NCI-H345 (cell line): ENCODE measurements around the gene UNC13A.
"Not testable (repeated sequence)": the region's sequence is repeated elsewhere in the genome, so short reads cannot be mapped to it uniquely, and the experiment has no call there.

Experiments used
- DNase-seq: peaks from one replicate; lab custom pipeline; 2025; lab: John Stamatoyannopoulos, UW

Gene UNC13A

GRCh38 chr19:17604372-17605025 lies 83.7 kb downstream of the UNC13A start:
- DNase-seq = no peak

GRCh38 chr19:17602872-17603510 lies 85.2 kb downstream of the UNC13A start:
- DNase-seq = no peak

GRCh38 chr19:17602217-17602616 lies 85.9 kb downstream of the UNC13A start:
- DNase-seq = no peak

GRCh38 chr19:17601683-17602082 lies 86.5 kb downstream of the UNC13A start:
- DNase-seq = no peak

GRCh38 chr19:17599780-17600179 lies 88.4 kb downstream of the UNC13A start:
- no peak for DNase-seq

- DNase-seq = no peak
Measured at GRCh38 chr19:17598953-17599352, 89.2 kb downstream of the UNC13A start.

- not testable (repeated sequence) for DNase-seq
Measured at GRCh38 chr19:17598063-17598462, 90.1 kb downstream of the UNC13A start.

- DNase-seq = not testable (repeated sequence)
Measured at GRCh38 chr19:17594296-17594695, 93.9 kb downstream of the UNC13A start.

GRCh38 chr19:17590866-17591265 lies 97.3 kb downstream of the UNC13A start:
- DNase-seq = no peak

- not testable (repeated sequence) for DNase-seq
Measured at GRCh38 chr19:17585395-17585794, 102.8 kb downstream of the UNC13A start.

GRCh38 chr19:17584132-17584531 lies 104.0 kb downstream of the UNC13A start:
- DNase-seq = no peak

- DNase-seq = no peak
Measured at GRCh38 chr19:17582613-17583012, 105.5 kb downstream of the UNC13A start.

GRCh38 chr19:17581211-17581874 lies 106.8 kb downstream of the UNC13A start:
- no peak for DNase-seq

- no peak for DNase-seq
Measured at GRCh38 chr19:17580470-17581144, 107.5 kb downstream of the UNC13A start.

- DNase-seq = no peak
Measured at GRCh38 chr19:17579661-17580244, 108.4 kb downstream of the UNC13A start.

GRCh38 chr19:17577457-17578097 lies 110.6 kb downstream of the UNC13A start:
- DNase-seq = no peak

GRCh38 chr19:17576758-17577456 lies 111.2 kb downstream of the UNC13A start:
- no peak for DNase-seq

GRCh38 chr19:17575871-17576757 lies 112.0 kb downstream of the UNC13A start:
- DNase-seq = no peak

GRCh38 chr19:17572638-17573037 lies 115.5 kb downstream of the UNC13A start:
- no peak for DNase-seq

- no peak for DNase-seq
Measured at GRCh38 chr19:17570791-17571190, 117.4 kb downstream of the UNC13A start.
